Smooth muscle cell (in vitro differentiated cells): ENCODE measurements around the gene PCGF3. TPM values are rescaled to one million over a fixed set of nuclear protein-coding genes. Genes with fewer than 3 reads are reported as not detected.

Source experiments
- DNase-seq: peaks from one replicate; lab custom pipeline; 2025; ENCODE audit not compliant: unreplicated experiment; lab: John Stamatoyannopoulos, UW
- H2AFZ ChIP-seq: fragments of 200-600 bp; sonication (generic); 2 replicates; pipeline ENCODE4 v1.6.0; 2016; ENCODE audit warnings: antibody characterized with exemption, low read depth, mild to moderate bottlenecking
- H3F3A ChIP-seq: fragments of 200-600 bp; sonication (generic); 2 replicates; pipeline ENCODE4 v1.6.0; 2017; ENCODE audit warnings: antibody characterized with exemption, low read depth
- H3K27ac ChIP-seq: fragments of 200-600 bp; sonication (generic); 2 replicates; pipeline ENCODE4 v1.5.1; 2016; ENCODE audit warnings: low read depth, mild to moderate bottlenecking
- H3K27me3 ChIP-seq: fragments of 200-600 bp; sonication (generic); 2 replicates; pipeline ENCODE4 v1.6.1; 2016; ENCODE audit warnings: low read depth, mild to moderate bottlenecking
- H3K36me3 ChIP-seq: fragments of 200-600 bp; sonication (generic); 2 replicates; pipeline ENCODE4 v1.5.1; 2016; ENCODE audit warnings: low read depth
- H3K4me1 ChIP-seq: fragments of 200-600 bp; sonication (generic); 2 replicates; pipeline ENCODE4 v1.5.1; 2016; ENCODE audit warnings: low read depth
- H3K4me2 ChIP-seq: fragments of 200-600 bp; sonication (generic); 2 replicates; pipeline ENCODE4 v1.6.0; 2016; ENCODE audit warnings: mild to moderate bottlenecking
- H3K4me3 ChIP-seq: fragments of 200-600 bp; sonication (generic); 2 replicates; pipeline ENCODE4 v1.5.1; 2016; ENCODE audit warnings: mild to moderate bottlenecking
- H3K79me2 ChIP-seq: fragments of 200-600 bp; sonication (generic); 2 replicates; pipeline ENCODE4 v1.6.0; 2016; ENCODE audit warnings: low read depth, mild to moderate bottlenecking
- H3K9ac ChIP-seq: fragments of 200-600 bp; sonication (generic); 2 replicates; pipeline ENCODE4 v1.6.0; 2016; ENCODE audit warnings: low read depth
- H3K9me3 ChIP-seq: fragments of 200-600 bp; sonication (generic); replicated peaks from 2 replicates; pipeline ENCODE4 v1.5.1; 2016; ENCODE audit warnings: low read depth
- H4K20me1 ChIP-seq: fragments of 200-600 bp; sonication (generic); 2 replicates; pipeline ENCODE4 v1.6.0; 2016; ENCODE audit warnings: low read depth
- WGBS: methylation state at CpG from one replicate; pipeline ENCODE4 v1.1.7; 2016; ENCODE audit warnings: low lambda C conversion rate; 5-methylcytosine and 5-hydroxymethylcytosine counted together
- polyA plus RNA-seq: library from polyadenylated mRNA; unstranded; fragments of >200 nt; fragmentation: Nextera tagmentation; extraction: Ambion mirVana; gene quantifications from 2 replicates; pipeline ENCODE4 v1.2.1, GENCODE V29; 2016
- total RNA-seq: library from RNA; depleted of rRNA; stranded (reverse); fragments of >200 nt; gene quantifications from 2 replicates; pipeline ENCODE4 v1.2.3, GENCODE V29; 2014
- TF ChIP-seq, protein P1 (sequence below): fragments of 200-600 bp; sonication (generic); IDR thresholded peaks from 2 replicates; pipeline ENCODE4 v1.5.1; 2017; ENCODE audit warnings: borderline replicate concordance, mild to moderate bottlenecking, antibody characterized with exemption; ENCODE audit not compliant: insufficient read depth, poor library complexity, severe bottlenecking

PCGF3 gene
- total and polyA plus RNA-seq, 2 experiments from 2014 or later: 29.6 to 45.4 TPM

DNA sequence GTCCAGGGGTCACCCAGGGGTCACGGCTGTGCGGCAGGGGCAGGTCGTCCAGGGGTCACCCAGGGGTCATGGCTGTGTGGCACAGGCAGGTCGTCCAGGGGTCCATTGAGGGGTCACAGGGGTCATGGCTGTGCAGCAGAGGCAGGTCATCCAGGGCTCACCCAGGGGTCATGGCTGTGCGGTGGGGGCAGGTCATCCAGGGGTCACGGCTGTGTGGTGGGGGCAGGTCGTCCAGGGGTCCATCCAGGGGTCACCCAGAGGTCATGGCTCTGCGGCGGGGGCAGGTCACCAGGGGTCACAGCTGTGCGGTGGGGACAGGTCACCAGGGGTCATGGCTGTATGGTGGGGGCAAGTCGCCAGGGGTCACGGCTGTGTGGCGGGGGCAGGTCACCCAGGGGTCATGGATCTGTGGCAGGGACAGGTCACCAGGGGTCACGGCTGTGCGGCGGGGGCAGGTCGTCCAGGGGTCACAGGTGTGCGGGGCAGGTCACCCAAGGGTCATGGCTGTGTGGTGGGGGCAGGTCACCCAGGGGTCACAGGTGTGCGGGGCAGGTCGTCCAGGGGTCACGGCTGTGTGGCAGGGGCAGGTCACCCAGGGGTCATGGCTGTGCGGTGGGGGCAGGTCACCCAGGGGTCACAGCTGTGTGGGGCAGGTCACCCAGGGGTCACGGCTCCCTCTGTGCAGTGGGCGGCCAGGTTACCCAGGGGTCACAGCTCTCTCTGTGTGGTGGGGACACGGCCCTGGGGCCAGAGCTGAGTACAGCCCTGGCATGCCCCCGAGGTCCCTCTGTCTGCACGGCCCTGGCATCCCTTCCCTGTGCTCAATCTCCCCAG, 47.6 kb upstream of the PCGF3 start:
- H3K36me3 ChIP-seq: no peaks in the 10 kb centered on the region
- no peaks in the 10 kb centered on the region for H3K79me2 ChIP-seq
- H3F3A ChIP-seq: no peaks in the 10 kb centered on the region
- H3K4me2 ChIP-seq: no peak overlapping the region
- no peaks in the 10 kb centered on the region for H4K20me1 ChIP-seq
- DNase-seq: no peak
- peaks cover 1% of the 10 kb centered on the region for H3K4me1 ChIP-seq
- no peak overlapping the region for H3K4me3 ChIP-seq
- WGBS: 91% methylated on average over 22 of the region's 27 CpGs
- no peak overlapping the region for H3K27ac ChIP-seq
- no peak overlapping the region for H2AFZ ChIP-seq
- no peak overlapping the region for H3K9ac ChIP-seq
- no peaks in the 10 kb centered on the region for H3K27me3 ChIP-seq
- TF ChIP-seq, protein P1, sequence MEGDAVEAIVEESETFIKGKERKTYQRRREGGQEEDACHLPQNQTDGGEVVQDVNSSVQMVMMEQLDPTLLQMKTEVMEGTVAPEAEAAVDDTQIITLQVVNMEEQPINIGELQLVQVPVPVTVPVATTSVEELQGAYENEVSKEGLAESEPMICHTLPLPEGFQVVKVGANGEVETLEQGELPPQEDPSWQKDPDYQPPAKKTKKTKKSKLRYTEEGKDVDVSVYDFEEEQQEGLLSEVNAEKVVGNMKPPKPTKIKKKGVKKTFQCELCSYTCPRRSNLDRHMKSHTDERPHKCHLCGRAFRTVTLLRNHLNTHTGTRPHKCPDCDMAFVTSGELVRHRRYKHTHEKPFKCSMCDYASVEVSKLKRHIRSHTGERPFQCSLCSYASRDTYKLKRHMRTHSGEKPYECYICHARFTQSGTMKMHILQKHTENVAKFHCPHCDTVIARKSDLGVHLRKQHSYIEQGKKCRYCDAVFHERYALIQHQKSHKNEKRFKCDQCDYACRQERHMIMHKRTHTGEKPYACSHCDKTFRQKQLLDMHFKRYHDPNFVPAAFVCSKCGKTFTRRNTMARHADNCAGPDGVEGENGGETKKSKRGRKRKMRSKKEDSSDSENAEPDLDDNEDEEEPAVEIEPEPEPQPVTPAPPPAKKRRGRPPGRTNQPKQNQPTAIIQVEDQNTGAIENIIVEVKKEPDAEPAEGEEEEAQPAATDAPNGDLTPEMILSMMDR: no peak
- no peaks in the 10 kb centered on the region for H3K9me3 ChIP-seq

DNA sequence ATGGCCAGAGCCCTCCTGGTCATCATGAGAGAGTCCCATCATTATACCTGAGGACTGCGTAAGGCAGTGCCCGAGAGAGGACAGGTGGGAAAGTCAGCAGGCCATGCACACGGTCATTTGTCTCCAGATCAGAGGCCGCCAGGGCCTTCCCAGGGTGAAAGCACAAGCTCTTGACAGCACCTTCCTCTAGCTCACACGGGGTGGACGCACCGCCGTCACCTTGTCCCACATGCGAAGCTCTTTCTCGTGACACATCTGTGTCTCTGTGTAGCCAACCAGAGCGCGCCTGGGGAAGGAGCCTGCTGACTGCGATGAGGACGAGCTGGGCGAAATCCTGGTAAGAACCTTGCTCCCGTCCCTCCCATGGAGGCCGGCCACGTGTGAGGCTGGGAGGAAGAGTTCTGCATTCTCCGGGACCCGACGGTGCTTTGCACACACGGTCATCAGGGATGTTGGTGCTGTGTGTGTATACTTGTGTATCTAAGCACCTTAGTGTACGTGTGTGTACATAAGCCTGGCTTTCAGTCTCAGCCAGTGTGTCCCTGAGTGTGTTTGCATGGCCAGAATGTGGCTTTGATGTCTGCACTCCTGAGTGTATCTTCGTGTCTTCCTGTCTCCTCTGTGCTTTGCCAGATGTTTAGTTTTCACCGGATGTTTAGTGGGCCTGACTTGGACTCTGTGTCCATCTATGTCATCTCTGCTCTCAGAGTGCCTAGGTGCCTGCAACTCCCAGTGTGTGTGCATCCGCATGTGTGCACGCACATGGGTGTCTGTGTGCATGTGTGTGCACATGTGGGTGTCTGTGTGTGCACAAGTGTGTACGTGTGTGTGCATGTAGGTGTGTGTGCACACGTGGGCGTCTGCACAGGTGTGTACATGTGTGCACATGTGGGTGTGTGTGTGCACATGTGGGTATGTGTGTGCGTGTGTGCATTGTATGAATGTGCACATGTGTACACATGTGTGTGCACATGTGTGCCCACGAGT, 46.7 kb upstream of the PCGF3 start:
- H3K4me3 ChIP-seq: no peak overlapping the region
- no peak for DNase-seq
- no peaks in the 10 kb centered on the region for H4K20me1 ChIP-seq
- no peak overlapping the region for H2AFZ ChIP-seq
- H3K27ac ChIP-seq: no peak overlapping the region
- 93% methylated on average over 32 of the region's 32 CpGs for WGBS
- H3K9ac ChIP-seq: no peak overlapping the region
- H3K4me1 ChIP-seq: peaks cover 7% of the 10 kb centered on the region
- H3F3A ChIP-seq: no peaks in the 10 kb centered on the region
- no peaks in the 10 kb centered on the region for H3K27me3 ChIP-seq
- no peaks in the 10 kb centered on the region for H3K79me2 ChIP-seq
- no peaks in the 10 kb centered on the region for H3K36me3 ChIP-seq
- TF ChIP-seq, protein P1: no peak
- no peak overlapping the region for H3K4me2 ChIP-seq
- H3K9me3 ChIP-seq: no peaks in the 10 kb centered on the region

DNA sequence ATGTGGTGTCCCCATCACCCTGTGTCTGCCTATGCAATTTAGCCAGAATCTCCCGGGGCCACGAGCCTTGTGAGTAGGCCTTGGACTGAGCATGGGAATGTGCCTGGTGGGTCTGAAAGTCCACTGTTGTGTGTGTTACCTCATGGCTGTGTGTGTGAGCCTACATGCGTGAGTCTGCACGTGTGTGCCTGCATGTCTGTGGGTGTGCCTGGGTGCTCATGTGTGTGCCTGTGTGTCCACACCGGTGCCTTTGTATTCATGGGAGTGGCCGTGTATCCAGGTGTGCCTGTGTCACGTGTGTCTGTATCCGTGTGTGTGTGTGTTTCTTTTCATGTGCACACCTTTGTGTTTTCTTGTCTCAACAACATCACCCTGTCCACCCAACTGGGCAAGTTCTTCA, 45.8 kb upstream of the PCGF3 start:
- Histone ChIP-seq H3K27ac (no peak overlapping the region), H3K27me3 (no peaks in the 10 kb centered on the region), H3K79me2 (no peaks in the 10 kb centered on the region), H3K9ac (no peak overlapping the region), H3K4me1 (peaks cover 7% of the 10 kb centered on the region), H4K20me1 (no peaks in the 10 kb centered on the region), H3K9me3 (no peaks in the 10 kb centered on the region), H3K36me3 (no peaks in the 10 kb centered on the region), H3F3A (no peaks in the 10 kb centered on the region), H3K4me2 (no peak overlapping the region), H2AFZ (no peak overlapping the region), H3K4me3 (no peak overlapping the region)
- DNase-seq: no peak
- TF ChIP-seq, protein P1: no peak
- 98% methylated on average over 8 of the region's 8 CpGs for WGBS
